GM12878 (cell line): ENCODE results near the gene PYGB. TPM values are rescaled to one million over a fixed set of nuclear protein-coding genes. Genes with fewer than 3 reads are reported as not detected.

ENCODE experiments used
- ATAC-seq: fragments of 200-7000 bp; cut with Tn5 transposase; 3 replicates; pipeline ENCODE4 v1.9.1; 2020; ENCODE audit warnings: mild to moderate bottlenecking, moderate library complexity
- BruUV-seq: library from RNA; stranded (reverse); fragments of 400-500 nt; replicated peaks from 2 replicates; lab custom pipeline; 2021; lab: Mats Ljungman, UMichigan
- CTCF ChIA-PET: fragments of 300-600 bp; sonication (Branson Sonifier 250); formaldehyde crosslinking; extraction: SDS; loops from one replicate; lab custom pipeline; 2021; ENCODE audit warnings: inconsistent platforms; lab: Yijun Ruan, JAX
- POLR2A ChIA-PET: fragments of 350-600 bp; formaldehyde crosslinking; extraction: SDS; loops from one replicate; lab custom pipeline; 2021; ENCODE audit warnings: inconsistent platforms; lab: Charles Lee
- RAD21 ChIA-PET: fragments of 300-600 bp; sonication (Branson Sonifier 250); formaldehyde crosslinking; loops from one replicate; lab custom pipeline; 2023; ENCODE audit warnings: antibody characterized with exemption; ENCODE audit not compliant: unreplicated experiment; lab: Charles Lee
- SMC1A ChIA-PET: fragments of 300-600 bp; sonication (Branson Sonifier 250); formaldehyde crosslinking; loops from one replicate; lab custom pipeline; 2023; ENCODE audit not compliant: unreplicated experiment, uncharacterized antibody; lab: Charles Lee
- DNase-seq: peaks from one replicate; pipeline ENCODE4 v3.0.0-alpha.2; 2011; ENCODE audit warnings: low read depth, low spot score
- FAIRE-seq: peaks from 3 replicates; lab custom pipeline; 2011; peaks lifted over from hg19 to GRCh38; lab: Jason Lieb, UNC
- H2AFZ ChIP-seq: 2 replicates; pipeline ENCODE4 v1.6.0; 2011; ENCODE audit warnings: low read depth, low read length, control low read depth; ENCODE audit not compliant: control insufficient read depth
- H3K27ac ChIP-seq: 2 replicates; pipeline ENCODE4 v1.5.1; 2011; ENCODE audit warnings: control low read depth; ENCODE audit not compliant: control insufficient read depth, insufficient read depth
- H3K27me3 ChIP-seq, 2 experiments: replicated peaks in 1 of 2; 2 replicates each; pipeline versions ENCODE4 v1.6.0 to v1.6.1; 2011; ENCODE audit warnings: low read length in 1 of 2; ENCODE audit not compliant: control insufficient read depth in 2 of 2, insufficient read depth in 2 of 2
- H3K36me3 ChIP-seq, 2 experiments: 2 replicates each; pipeline ENCODE4 v1.5.1; 2011; ENCODE audit warnings: low read length in 1 of 2; ENCODE audit not compliant: control insufficient read depth in 2 of 2, insufficient read depth in 2 of 2
- H3K4me1 ChIP-seq: 2 replicates; pipeline ENCODE4 v1.6.1; 2011; ENCODE audit warnings: mild to moderate bottlenecking, low read length, moderate library complexity, mixed read lengths; ENCODE audit not compliant: control insufficient read depth, insufficient read depth
- H3K4me2 ChIP-seq: 2 replicates; pipeline ENCODE4 v1.6.0; 2011; ENCODE audit warnings: control low read depth; ENCODE audit not compliant: control insufficient read depth, insufficient read depth
- H3K4me3 ChIP-seq: fragments of 200-600 bp; sonication (generic); 2 replicates; pipeline ENCODE4 v1.5.1; 2016
- H3K79me2 ChIP-seq: 2 replicates; pipeline ENCODE4 v1.6.0; 2011; ENCODE audit warnings: low read length; ENCODE audit not compliant: control insufficient read depth, insufficient read depth
- H3K9ac ChIP-seq: 2 replicates; pipeline ENCODE4 v1.8.0; 2011; ENCODE audit warnings: low read length, control low read depth, mixed read lengths; ENCODE audit not compliant: control insufficient read depth, insufficient read depth
- H3K9me3 ChIP-seq: replicated peaks from 3 replicates; pipeline ENCODE4 v1.5.1; 2011; ENCODE audit warnings: mild to moderate bottlenecking, low read length; ENCODE audit not compliant: control insufficient read depth, insufficient read depth
- H4K20me1 ChIP-seq: 2 replicates; pipeline ENCODE4 v1.6.0; 2011; ENCODE audit not compliant: control insufficient read depth, insufficient read depth
- ATF7 ChIP-seq: fragments of 450-650 bp; IDR thresholded peaks from 2 replicates; pipeline ENCODE4 v1.6.1; 2016; ENCODE audit warnings: low read depth, mild to moderate bottlenecking
- BACH1 ChIP-seq: fragments of 450-650 bp; IDR thresholded peaks from 2 replicates; pipeline ENCODE4 v1.6.1; 2017; ENCODE audit warnings: mild to moderate bottlenecking, borderline replicate concordance
- BCL11A ChIP-seq: IDR thresholded peaks from 2 replicates; pipeline ENCODE4 v1.6.1; 2011; ENCODE audit warnings: low read depth, low read length
- BCL3 ChIP-seq: IDR thresholded peaks from 2 replicates; pipeline ENCODE4 v1.6.1; 2011; ENCODE audit warnings: borderline replicate concordance, low read depth, mild to moderate bottlenecking, moderate library complexity, low read length; ENCODE audit not compliant: insufficient read depth, poor library complexity, severe bottlenecking
- E2F4 ChIP-seq: IDR thresholded peaks from 2 replicates; pipeline ENCODE4 v1.6.1; 2012; ENCODE audit warnings: low read depth, low read length, improper control_type of control experiment
- HCFC1 ChIP-seq: fragments of 150-350 bp; IDR thresholded peaks from 2 replicates; pipeline ENCODE4 v1.6.1; 2014; ENCODE audit warnings: low read length
- MEF2B ChIP-seq: fragments of 450-650 bp; IDR thresholded peaks from 2 replicates; pipeline ENCODE4 v1.6.1; 2018; ENCODE audit warnings: mild to moderate bottlenecking, moderate library complexity; ENCODE audit not compliant: partially characterized antibody, poor library complexity, severe bottlenecking
- POLR2AphosphoS5 ChIP-seq: IDR thresholded peaks from 2 replicates; pipeline ENCODE4 v1.6.1; 2011; ENCODE audit warnings: mild to moderate bottlenecking, low read length, inconsistent platforms
- STAT3 ChIP-seq: IDR thresholded peaks from 2 replicates; pipeline ENCODE4 v1.6.1; 2011; ENCODE audit warnings: low read depth, low read length, improper control_type of control experiment
- ZBED1 ChIP-seq: IDR thresholded peaks from 2 replicates; pipeline ENCODE4 v1.6.1; 2016; ENCODE audit warnings: borderline replicate concordance
- ZNF384 ChIP-seq: IDR thresholded peaks from 2 replicates; pipeline ENCODE4 v1.6.1; 2012; ENCODE audit warnings: low read depth, mild to moderate bottlenecking, low read length, improper control_type of control experiment, borderline replicate concordance
- WGBS: methylation state at CpG from one replicate; pipeline ENCODE4 v1.1.6; 2016; ENCODE audit warnings: low lambda C conversion rate; ENCODE audit not compliant: insufficient replicate concordance, insufficient coverage; ENCODE audit errors: missing lambda C conversion rate; 5-methylcytosine and 5-hydroxymethylcytosine counted together
- in situ Hi-C: fragments of 300-500 bp; cut with MboI; formaldehyde crosslinking; loops from 9 replicates; pipeline ENCODE4 v1.14.3; 2018; ENCODE audit warnings: mixed read lengths
- intact Hi-C: fragments of 100-400 bp; cut with micrococcal nuclease; formaldehyde crosslinking; loops from one replicate; pipeline ENCODE4 v1.14.2; 2022; ENCODE audit not compliant: unreplicated experiment
- polyA plus RNA-seq, 11 experiments: library from polyadenylated mRNA; depleted of rRNA in 4 of 11; unstranded in 6 of 11; stranded (reverse) in 5 of 11; fragments of >200 nt; fragmentation: Nextera tagmentation in 4 of 11; fragmentation: Illumina TruSeq in 1 of 11; extraction: Ambion mirVana in 4 of 11; extraction: Trizol in 1 of 11; gene quantifications; 1 replicate in 1 of 11; 2 replicates in 10 of 11; pipeline versions ENCODE4 v1.2.1 to v1.2.3, GENCODE V29; 2011 to 2016; ENCODE audit warnings: inconsistent platforms in 2 of 11, missing spikeins in 2 of 11, low read depth in 1 of 11
- total RNA-seq, 4 experiments: library from RNA; depleted of rRNA in 3 of 4; stranded (reverse); fragments of >200 nt in 3 of 4; fragmentation: Illumina TruSeq in 1 of 4; extraction: Trizol in 1 of 4; gene quantifications; 2 replicates each; pipeline versions ENCODE4 v1.2.1 to v1.2.3, GENCODE V29; 2013 to 2021

Gene PYGB
- total and polyA plus RNA-seq, 10 of the 15 experiments (the other 5 are each of a cell fraction or from before 2014, with no cell fraction given): 0.34 to 33.5 (median 21.8) TPM

- H3K4me2 ChIP-seq: no peak overlapping the region
- H4K20me1 ChIP-seq: 0 out of 2 replicates have a peak, but pooled peaks cover 3% of the 10 kb centered on the region
- no peaks in the 10 kb centered on the region for H3K27me3 ChIP-seq
- no peaks in the 10 kb centered on the region for H3K9me3 ChIP-seq
- H3K9ac ChIP-seq: no peak overlapping the region
- WGBS: 98% methylated on average over 12 of the region's 12 CpGs
- in situ Hi-C loops: loop anchor here (25.0 kb wide), 1 partner anchor 1893 kb away; the partner anchor contains the start of genes GZF1 and NXT1
- DNase-seq: no peak
- H3K4me1 ChIP-seq: peaks cover 16% of the 10 kb centered on the region
- ChIA-PET SMC1A (no interaction called here), RAD21 (interaction anchor here (1.0 kb wide), 1 partner anchor 261 kb away, joined by 3 read pairs; no protein-coding TSS in a partner anchor), CTCF (interaction anchor here (0.8 to 1.4 kb wide), 4 partner anchors 38 to 143 kb away, joined by 3 to 5 read pairs (median 4); no protein-coding TSS in a partner anchor), POLR2A (no interaction called here)
- H3K27ac ChIP-seq: no peak overlapping the region
- BruUV-seq: no TSS peak
- no peak overlapping the region for H2AFZ ChIP-seq
- peaks cover 2 to 5% of the 10 kb centered on the region in 2 experiments; a peak in 3 of 4 replicates for H3K36me3 ChIP-seq
- FAIRE-seq: no peak
- H3K4me3 ChIP-seq: no peak overlapping the region
- TF ChIP-seq ATF7 (no peak), ZBED1 (no peak), POLR2AphosphoS5 (no peak), STAT3 (no peak), BACH1 (no peak), BCL3 (no peak), MEF2B (no peak), E2F4 (no peak), HCFC1 (no peak), ZNF384 (no peak), BCL11A (no peak)
- no peak for ATAC-seq
- H3K79me2 ChIP-seq: peaks cover 14% of the 10 kb centered on the region
- intact Hi-C loops: no loop called here
Observed at GRCh38 chr20:25254986-25255680, 7.2 kb downstream of the PYGB start.
